Breast epithelium (tissue), 3 donors: ENCODE measurements around the gene UPK2.

Experiments used
- CTCF ChIP-seq, 3 donors: fragments of 450-650 bp; IDR thresholded peaks; one replicate each; pipeline ENCODE4 v1.5.1; 2016 to 2017; ENCODE audit warnings: antibody characterized with exemption in 3 of 3, mild to moderate bottlenecking in 3 of 3, moderate library complexity in 3 of 3
- POLR2A ChIP-seq: fragments of 450-650 bp; IDR thresholded peaks from one replicate; pipeline ENCODE4 v1.6.1; 2016; ENCODE audit warnings: antibody characterized with exemption, mild to moderate bottlenecking, moderate library complexity
- POLR2AphosphoS5 ChIP-seq, 3 donors: sonication (generic); formaldehyde crosslinking; IDR thresholded peaks; one replicate each; pipeline ENCODE4 v1.6.1; 2017; ENCODE audit warnings: antibody characterized with exemption in 3 of 3

DNA sequence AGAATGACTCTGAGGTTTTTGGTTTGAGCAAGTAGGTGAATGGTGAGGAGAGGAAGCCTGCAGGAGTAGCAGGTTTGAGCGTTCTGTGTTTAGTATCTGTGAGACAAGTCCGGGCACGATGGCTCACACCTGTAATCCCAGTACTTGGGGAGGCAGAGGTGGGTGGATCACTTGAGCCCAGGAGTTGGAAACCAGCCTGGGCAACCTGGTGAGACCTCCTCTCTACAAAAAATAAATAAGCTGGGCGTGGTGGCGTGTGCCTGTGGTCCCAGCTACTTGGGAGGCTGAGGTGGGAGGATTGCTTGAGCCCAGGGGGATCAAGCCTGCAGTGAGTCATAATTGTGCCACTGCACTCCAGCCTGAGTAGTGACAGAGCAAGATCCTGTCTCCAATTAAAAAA is 32.2 kb downstream of the UPK2 start:
- TF ChIP-seq CTCF (IDR thresholded peaks at IDR 0.05) (no peak), POLR2A (no peak), POLR2AphosphoS5 (IDR thresholded peaks at IDR 0.05) (no peak)
